ENCODE data around the gene PRICKLE1.

The PRICKLE1 gene

GRCh38 chr12:42410340-42410739 lies 179.2 kb downstream of the PRICKLE1 start:
- Histone ChIP-seq H3K27me3 (ENCODE audit: insufficient read depth, low read length) (no peaks in the 10 kb centered on the region), H3K9me3 (ENCODE audit: insufficient read depth, low read depth, low read length) (no peaks in the 10 kb centered on the region), H3K4me1 (ENCODE audit: insufficient read depth, low read length) (no peaks in the 10 kb centered on the region), H3K9ac (ENCODE audit: low read depth, low read length) (no peak overlapping the region), H3K27ac (ENCODE audit: low read length) (no peak overlapping the region), H3K36me3 (ENCODE audit: insufficient read depth, low read depth, low read length) (peaks cover 8% of the 10 kb centered on the region; the same call in 1 of the 2 replicates), H3K4me3 (ENCODE audit: low read length) (no peak overlapping the region)

- H3K9me3 ChIP-seq (ENCODE audit: insufficient read depth, low read depth, low read length), result no peaks in the 10 kb centered on the region
- H3K27ac ChIP-seq (ENCODE audit: low read length), result no peak overlapping the region
- H3K9ac ChIP-seq (ENCODE audit: low read depth, low read length), result no peak overlapping the region
- H3K36me3 ChIP-seq (ENCODE audit: insufficient read depth, low read depth, low read length), result peaks cover 8% of the 10 kb centered on the region; the same call in 1 of the 2 replicates
- no peaks in the 10 kb centered on the region for H3K27me3 ChIP-seq (ENCODE audit: insufficient read depth, low read length)
- H3K4me1 ChIP-seq (ENCODE audit: insufficient read depth, low read length), result no peaks in the 10 kb centered on the region
- H3K4me3 ChIP-seq (ENCODE audit: low read length), result no peak overlapping the region
Observed at GRCh38 chr12:42409471-42409870, 180.1 kb downstream of the PRICKLE1 start.

DNA sequence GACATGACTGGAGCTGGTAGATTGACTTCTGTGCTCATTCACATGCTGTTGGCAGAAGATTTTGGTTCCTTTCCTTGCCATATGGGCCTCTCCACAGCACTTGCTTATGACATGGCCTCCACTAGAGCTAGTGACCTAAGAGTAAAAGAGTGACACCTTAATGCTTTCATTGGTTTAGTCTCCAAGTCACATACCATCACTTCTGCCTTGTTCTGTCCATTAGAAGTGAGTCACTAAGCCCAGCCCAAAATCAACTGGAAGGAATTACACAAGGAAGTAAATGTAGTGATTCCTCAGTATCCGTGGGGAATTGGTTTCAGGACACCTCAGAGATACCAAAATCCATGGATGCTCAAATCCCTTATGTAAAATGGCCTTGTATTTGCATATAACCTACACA lies 182.2 kb downstream of the PRICKLE1 start:
- Histone ChIP-seq H3K27ac (ENCODE audit: low read length) (no peak overlapping the region), H3K4me3 (ENCODE audit: low read length) (no peak overlapping the region), H3K9ac (ENCODE audit: low read depth, low read length) (no peak overlapping the region), H3K4me1 (ENCODE audit: insufficient read depth, low read length) (no peaks in the 10 kb centered on the region), H3K27me3 (ENCODE audit: insufficient read depth, low read length) (no peaks in the 10 kb centered on the region), H3K36me3 (ENCODE audit: insufficient read depth, low read depth, low read length) (peaks cover 17% of the 10 kb centered on the region; the same call in 1 of the 2 replicates), H3K9me3 (ENCODE audit: insufficient read depth, low read depth, low read length) (no peaks in the 10 kb centered on the region)
